ENCODE results near the gene CPTP. TPM values are rescaled to one million over a fixed set of nuclear protein-coding genes. Genes with fewer than 3 reads are reported as not detected.

Gene CPTP
- total RNA-seq, 1 donor from 2014 or later: 20.9 TPM

DNA sequence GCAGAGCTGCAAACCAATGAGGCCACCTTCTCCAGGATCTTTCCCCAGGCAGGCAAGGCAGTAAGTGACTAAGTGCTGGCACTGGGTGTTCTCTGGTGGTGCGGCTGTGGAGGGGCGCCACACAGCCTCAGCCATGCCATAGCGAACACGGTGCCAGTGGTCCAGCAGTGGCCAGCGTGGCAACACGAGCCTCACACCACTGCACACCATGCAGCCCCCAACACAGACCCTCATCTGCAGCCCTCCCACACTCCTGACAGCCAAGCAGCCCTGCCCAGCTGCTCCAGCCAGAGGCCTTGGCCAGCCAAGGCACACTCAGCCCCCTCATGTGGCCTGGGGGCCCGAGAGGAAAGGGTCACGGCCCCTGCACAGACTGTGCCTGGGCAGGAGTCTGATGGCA is 3.1 kb upstream of the CPTP start:
- Histone ChIP-seq H3K4me3 (no peak overlapping the region), H3K4me1 (peaks cover 74% of the 10 kb centered on the region), H3K27ac (no peak overlapping the region), H3K9me3 (no peaks in the 10 kb centered on the region), H3K36me3 (peaks cover 0 to 13% of the 10 kb centered on the region in 2 donors), H3K27me3 (no peaks in the 10 kb centered on the region)
- no peak for DNase-seq (ENCODE audit: extremely low spot score in 2 of 2)
- TF ChIP-seq, protein P1, sequence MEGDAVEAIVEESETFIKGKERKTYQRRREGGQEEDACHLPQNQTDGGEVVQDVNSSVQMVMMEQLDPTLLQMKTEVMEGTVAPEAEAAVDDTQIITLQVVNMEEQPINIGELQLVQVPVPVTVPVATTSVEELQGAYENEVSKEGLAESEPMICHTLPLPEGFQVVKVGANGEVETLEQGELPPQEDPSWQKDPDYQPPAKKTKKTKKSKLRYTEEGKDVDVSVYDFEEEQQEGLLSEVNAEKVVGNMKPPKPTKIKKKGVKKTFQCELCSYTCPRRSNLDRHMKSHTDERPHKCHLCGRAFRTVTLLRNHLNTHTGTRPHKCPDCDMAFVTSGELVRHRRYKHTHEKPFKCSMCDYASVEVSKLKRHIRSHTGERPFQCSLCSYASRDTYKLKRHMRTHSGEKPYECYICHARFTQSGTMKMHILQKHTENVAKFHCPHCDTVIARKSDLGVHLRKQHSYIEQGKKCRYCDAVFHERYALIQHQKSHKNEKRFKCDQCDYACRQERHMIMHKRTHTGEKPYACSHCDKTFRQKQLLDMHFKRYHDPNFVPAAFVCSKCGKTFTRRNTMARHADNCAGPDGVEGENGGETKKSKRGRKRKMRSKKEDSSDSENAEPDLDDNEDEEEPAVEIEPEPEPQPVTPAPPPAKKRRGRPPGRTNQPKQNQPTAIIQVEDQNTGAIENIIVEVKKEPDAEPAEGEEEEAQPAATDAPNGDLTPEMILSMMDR (IDR thresholded peaks at IDR 0.05): no peak
- no peak for TF ChIP-seq POLR2A (IDR thresholded peaks at IDR 0.05)
- TF ChIP-seq POLR2AphosphoS5 (IDR thresholded peaks at IDR 0.05; ENCODE audit: insufficient read depth in 1 of 2, low read depth in 1 of 2): no peak
- intact Hi-C loops (cut with DNase I): no loop called here

DNA sequence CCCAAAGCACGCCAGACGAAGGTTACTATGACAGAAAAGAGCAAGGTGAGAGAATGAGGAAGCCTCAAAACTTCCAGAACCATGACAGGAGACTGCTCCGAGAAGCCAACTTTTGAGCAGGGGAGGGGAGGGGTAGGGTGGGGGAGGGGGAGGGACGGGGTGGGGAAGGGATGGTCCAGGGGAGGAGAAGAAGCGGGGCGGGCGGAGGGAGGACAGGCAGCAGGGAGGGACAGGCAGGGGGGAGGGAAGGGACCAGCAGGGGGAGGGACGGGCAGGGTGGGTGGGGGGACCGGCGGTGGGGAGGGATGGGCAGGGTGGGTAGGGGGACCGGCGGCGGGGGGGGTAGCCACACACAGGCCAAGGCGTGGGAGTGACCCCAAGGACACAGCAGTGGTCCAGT is 2.2 kb upstream of the CPTP start:
- DNase-seq (ENCODE audit: extremely low spot score in 2 of 2): no peak
- no peak overlapping the region for H3K4me3 ChIP-seq
- H3K27me3 ChIP-seq: no peaks in the 10 kb centered on the region
- H3K4me1 ChIP-seq: peaks cover 73% of the 10 kb centered on the region
- peaks cover 0 to 19% of the 10 kb centered on the region in 2 donors for H3K36me3 ChIP-seq
- no peak overlapping the region for H3K27ac ChIP-seq
- TF ChIP-seq POLR2A (IDR thresholded peaks at IDR 0.05): no peak
- no peak for TF ChIP-seq POLR2AphosphoS5 (IDR thresholded peaks at IDR 0.05; ENCODE audit: insufficient read depth in 1 of 2, low read depth in 1 of 2)
- TF ChIP-seq, protein P1 (IDR thresholded peaks at IDR 0.05): no peak
- intact Hi-C loops (cut with DNase I): no loop called here
- H3K9me3 ChIP-seq: no peaks in the 10 kb centered on the region

DNA sequence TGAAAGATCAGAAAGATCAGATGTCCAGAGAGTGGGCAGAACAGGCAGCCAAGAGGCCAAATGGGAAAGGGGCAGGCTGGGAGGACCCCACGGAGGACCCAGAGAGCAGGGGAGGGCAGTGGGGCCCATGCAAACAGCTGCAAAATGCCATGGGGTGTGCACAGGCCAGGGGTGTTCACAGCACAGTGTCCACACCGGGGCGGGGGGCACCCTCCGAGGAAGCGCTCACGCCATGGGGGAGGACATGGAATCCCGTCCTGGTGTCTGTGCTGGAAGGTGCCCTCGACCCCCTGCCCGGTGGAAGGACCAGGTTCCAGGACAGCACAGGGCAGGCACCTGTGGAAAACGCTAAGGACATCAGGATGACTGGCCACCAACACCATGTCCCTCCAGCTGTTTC is 1.6 kb upstream of the CPTP start:
- no peak for DNase-seq (ENCODE audit: extremely low spot score in 2 of 2)
- peaks cover 0 to 24% of the 10 kb centered on the region in 2 donors for H3K36me3 ChIP-seq
- intact Hi-C loops (cut with DNase I): no loop called here
- no peaks in the 10 kb centered on the region for H3K27me3 ChIP-seq
- TF ChIP-seq, protein P1 (IDR thresholded peaks at IDR 0.05): no peak
- TF ChIP-seq POLR2A (IDR thresholded peaks at IDR 0.05): no peak
- no peak for TF ChIP-seq POLR2AphosphoS5 (IDR thresholded peaks at IDR 0.05; ENCODE audit: insufficient read depth in 1 of 2, low read depth in 1 of 2)
- H3K27ac ChIP-seq: no peak overlapping the region
- H3K9me3 ChIP-seq: no peaks in the 10 kb centered on the region
- H3K4me3 ChIP-seq: no peak overlapping the region
- peaks cover 68% of the 10 kb centered on the region for H3K4me1 ChIP-seq

DNA sequence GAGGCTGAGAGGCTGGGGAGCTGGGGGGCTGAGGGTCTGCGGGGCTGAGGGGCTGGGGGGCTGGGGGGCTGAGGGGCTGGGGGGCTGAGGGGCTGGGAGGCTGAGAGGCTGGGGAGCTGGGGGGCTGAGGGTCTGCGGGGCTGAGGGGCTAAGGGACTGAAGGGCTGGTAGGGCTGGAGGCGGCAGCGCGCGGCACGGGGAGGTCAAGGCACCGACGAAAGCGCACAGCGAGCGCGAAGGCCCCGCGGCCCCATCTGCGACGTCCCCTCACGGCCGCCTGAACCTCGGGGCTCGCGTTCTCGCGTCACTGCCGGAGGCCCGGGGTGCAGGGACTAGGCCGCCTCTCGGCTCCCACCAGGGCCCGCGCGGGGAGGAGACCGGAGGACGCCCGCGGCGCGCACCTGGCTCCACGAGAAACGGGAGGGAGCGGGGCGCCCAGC is 498 bp upstream of the CPTP start:
- Histone ChIP-seq H3K27me3 (no peaks in the 10 kb centered on the region), H3K27ac (peak overlapping the region; percentile 86), H3K36me3 (peaks cover 0 to 28% of the 10 kb centered on the region in 2 donors), H3K9me3 (no peaks in the 10 kb centered on the region), H3K4me1 (peaks cover 58% of the 10 kb centered on the region), H3K4me3 (peak overlapping the region; percentile 83 to 97)
- intact Hi-C loops (cut with DNase I): no loop called here
- TF ChIP-seq POLR2A (IDR thresholded peaks at IDR 0.05) (no peak), POLR2AphosphoS5 (IDR thresholded peaks at IDR 0.05; ENCODE audit: insufficient read depth in 1 of 2, low read depth in 1 of 2) (no peak)
- TF ChIP-seq, protein P1 (IDR thresholded peaks at IDR 0.05): no peak
- no peak for DNase-seq (ENCODE audit: extremely low spot score in 2 of 2)

DNA sequence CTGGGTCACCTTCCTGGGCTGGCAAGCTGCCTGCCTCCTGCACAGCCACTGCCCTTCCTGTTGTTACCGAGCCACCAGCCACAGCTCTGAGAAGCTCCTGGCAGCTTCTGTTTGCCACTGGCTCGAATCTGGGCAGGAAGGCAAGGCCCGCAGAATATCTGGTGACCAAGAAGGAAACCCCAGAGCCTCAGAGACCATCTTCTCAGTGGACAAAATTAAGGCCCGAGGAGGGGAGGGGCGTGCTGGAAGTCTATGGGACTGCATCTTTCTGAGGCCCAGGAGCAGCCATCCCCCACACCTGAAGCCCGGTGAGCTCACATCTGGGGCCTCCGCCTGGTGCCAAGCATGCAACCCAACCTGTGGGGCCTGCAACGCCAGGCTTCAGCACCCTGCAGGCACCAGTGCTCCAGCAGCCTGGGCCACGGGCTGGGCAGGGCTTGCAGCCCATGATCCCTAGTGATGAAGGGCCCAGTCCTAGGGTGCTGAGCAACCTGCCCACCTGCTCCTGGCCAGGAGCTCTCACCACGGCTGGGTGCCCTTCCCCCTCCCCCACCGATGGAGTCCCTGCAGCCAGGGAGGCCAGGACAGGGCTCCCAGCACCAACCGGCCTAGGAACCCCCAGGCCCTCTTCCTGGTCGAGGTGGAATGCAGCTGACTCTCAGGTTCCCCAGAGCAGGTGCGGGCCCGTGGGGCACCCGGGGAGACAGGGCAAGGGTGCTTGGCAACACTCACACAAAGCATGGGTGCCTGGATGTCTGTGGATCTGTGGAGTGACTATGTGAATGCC is 879 bp downstream of the CPTP start:
- peak overlapping the region; percentile 83 to 97 for H3K4me3 ChIP-seq
- no peaks in the 10 kb centered on the region for H3K9me3 ChIP-seq
- H3K27ac ChIP-seq: peak overlapping the region; percentile 82
- peaks cover 0 to 16% of the 10 kb centered on the region in 2 donors for H3K36me3 ChIP-seq
- DNase-seq (ENCODE audit: extremely low spot score in 2 of 2): no peak
- intact Hi-C loops (cut with DNase I): no loop called here
- peaks cover 59% of the 10 kb centered on the region for H3K4me1 ChIP-seq
- no peak for TF ChIP-seq POLR2AphosphoS5 (IDR thresholded peaks at IDR 0.05; ENCODE audit: insufficient read depth in 1 of 2, low read depth in 1 of 2)
- TF ChIP-seq POLR2A (IDR thresholded peaks at IDR 0.05): no peak
- TF ChIP-seq, protein P1 (IDR thresholded peaks at IDR 0.05): no peak
- H3K27me3 ChIP-seq: no peaks in the 10 kb centered on the region
